AG09309 (cell line): Measurements from ENCODE around the gene SYT1.

Experiments
- DNase-seq: peaks from one replicate; pipeline ENCODE4 v3.0.0-alpha.2; 2010; ENCODE audit warnings: low read depth
- H3K4me3 ChIP-seq: 2 replicates; pipeline ENCODE4 v1.5.1; 2011; ENCODE audit warnings: mild to moderate bottlenecking, low read depth, low read length, moderate library complexity; ENCODE audit not compliant: control insufficient read depth
- CTCF ChIP-seq: IDR thresholded peaks from 2 replicates; pipeline ENCODE4 v1.5.1; 2011; ENCODE audit warnings: mild to moderate bottlenecking, low read depth, low read length, inconsistent platforms; ENCODE audit not compliant: insufficient read depth, control insufficient read depth; ENCODE audit errors: missing control alignments

The SYT1 gene

GRCh38 chr12:79067977-79068376 is 203.4 kb downstream of the SYT1 start:
- no peak for DNase-seq
- no peak for TF ChIP-seq CTCF
- no peak overlapping the region for H3K4me3 ChIP-seq

GRCh38 chr12:79069009-79069408 is 204.4 kb downstream of the SYT1 start:
- TF ChIP-seq CTCF, result no peak
- H3K4me3 ChIP-seq, result no peak overlapping the region
- DNase-seq, result no peak

- no peak for TF ChIP-seq CTCF
- no peak for DNase-seq
- H3K4me3 ChIP-seq, result no peak overlapping the region
Observed at GRCh38 chr12:79071498-79071897, 206.9 kb downstream of the SYT1 start.

GRCh38 chr12:79073506-79073905 is 208.9 kb downstream of the SYT1 start:
- DNase-seq, result no peak
- no peak overlapping the region for H3K4me3 ChIP-seq
- TF ChIP-seq CTCF, result no peak

GRCh38 chr12:79082595-79082994 is 218.0 kb downstream of the SYT1 start:
- no peak for TF ChIP-seq CTCF
- no peak overlapping the region for H3K4me3 ChIP-seq
- DNase-seq, result no peak

GRCh38 chr12:79083181-79083580 is 218.6 kb downstream of the SYT1 start:
- TF ChIP-seq CTCF, result no peak
- no peak for DNase-seq
- H3K4me3 ChIP-seq, result no peak overlapping the region

- no peak for TF ChIP-seq CTCF
- H3K4me3 ChIP-seq, result no peak overlapping the region
- DNase-seq, result no peak
Observed at GRCh38 chr12:79085106-79085682, 220.6 kb downstream of the SYT1 start.
